C4-2B (cell line): ENCODE data around the gene RNPEPL1.
"Not testable (repeated sequence)": the region's sequence is repeated elsewhere in the genome, so short reads cannot be mapped to it uniquely, and the experiment has no call there.

Experiments
- ZFX ChIP-seq: fragments of 450-650 bp; IDR thresholded peaks from 2 replicates; pipeline ENCODE4 v1.6.1; 2017
- TF ChIP-seq, protein P1 (sequence below): fragments of 450-650 bp; conservative IDR thresholded peaks from 2 replicates; pipeline ENCODE4 v1.5.1; 2017; ENCODE audit warnings: mild to moderate bottlenecking

DNA sequence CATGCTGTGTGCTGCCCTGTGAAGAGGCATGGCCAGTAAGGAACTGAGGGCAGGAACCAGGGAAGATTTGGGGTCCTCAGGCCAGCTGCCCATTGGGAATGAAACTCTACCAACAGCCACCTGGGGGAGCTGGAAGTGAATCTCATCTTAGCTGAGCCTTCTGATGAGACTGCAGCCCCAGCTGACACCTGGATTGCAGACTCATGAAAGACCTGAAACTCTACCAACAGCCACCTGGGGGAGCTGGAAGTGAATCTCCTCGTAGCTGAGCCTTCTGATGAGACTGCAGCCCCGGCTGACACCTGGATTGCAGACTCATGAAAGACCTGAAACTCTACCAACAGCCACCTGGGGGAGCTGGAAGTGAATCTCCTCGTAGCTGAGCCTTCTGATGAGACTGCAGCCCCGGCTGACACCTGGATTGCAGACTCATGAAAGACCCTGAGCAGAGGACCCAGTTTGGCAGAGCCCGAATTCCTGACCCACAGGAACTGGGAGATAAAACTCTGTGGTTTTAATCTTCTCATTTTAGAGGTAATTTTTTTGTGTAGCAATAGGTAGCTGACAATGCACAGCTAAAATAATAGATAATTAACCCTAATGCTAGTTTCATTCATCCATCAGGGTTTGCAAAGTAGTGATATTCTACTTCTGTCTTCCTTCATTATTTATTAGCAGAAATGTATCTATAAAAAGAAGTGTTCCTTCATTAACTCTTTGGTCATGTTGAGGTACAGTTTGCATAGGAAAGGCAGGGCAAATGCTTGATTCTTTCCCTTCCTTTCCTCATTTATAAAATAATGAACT lies 48.8 kb downstream of the RNPEPL1 start:
- TF ChIP-seq, protein P1, sequence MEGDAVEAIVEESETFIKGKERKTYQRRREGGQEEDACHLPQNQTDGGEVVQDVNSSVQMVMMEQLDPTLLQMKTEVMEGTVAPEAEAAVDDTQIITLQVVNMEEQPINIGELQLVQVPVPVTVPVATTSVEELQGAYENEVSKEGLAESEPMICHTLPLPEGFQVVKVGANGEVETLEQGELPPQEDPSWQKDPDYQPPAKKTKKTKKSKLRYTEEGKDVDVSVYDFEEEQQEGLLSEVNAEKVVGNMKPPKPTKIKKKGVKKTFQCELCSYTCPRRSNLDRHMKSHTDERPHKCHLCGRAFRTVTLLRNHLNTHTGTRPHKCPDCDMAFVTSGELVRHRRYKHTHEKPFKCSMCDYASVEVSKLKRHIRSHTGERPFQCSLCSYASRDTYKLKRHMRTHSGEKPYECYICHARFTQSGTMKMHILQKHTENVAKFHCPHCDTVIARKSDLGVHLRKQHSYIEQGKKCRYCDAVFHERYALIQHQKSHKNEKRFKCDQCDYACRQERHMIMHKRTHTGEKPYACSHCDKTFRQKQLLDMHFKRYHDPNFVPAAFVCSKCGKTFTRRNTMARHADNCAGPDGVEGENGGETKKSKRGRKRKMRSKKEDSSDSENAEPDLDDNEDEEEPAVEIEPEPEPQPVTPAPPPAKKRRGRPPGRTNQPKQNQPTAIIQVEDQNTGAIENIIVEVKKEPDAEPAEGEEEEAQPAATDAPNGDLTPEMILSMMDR: not testable (repeated sequence)
- not testable (repeated sequence) for TF ChIP-seq ZFX
